ENCODE results near the gene TRH. TPM values are rescaled to one million over a fixed set of nuclear protein-coding genes. Genes with fewer than 3 reads are reported as not detected.

Gene TRH
- 0.74 and 5.3 TPM in 2 replicates for total RNA-seq (ENCODE audit: low replicate concordance)
- long read RNA-seq, partial matches to known transcripts: 0 of 1 reads
- long read RNA-seq, other reads (novel, unspliced or antisense): 0 of 1 reads

GRCh38 chr3:129974564-129974832 lies at the start of gene TRH:
Gene TRH, plus strand, starts transcription at chr3:129974720. Its CDS starts 1,097 bp downstream, at chr3:129975817.
- Mint-ChIP-seq H3K4me1 (ENCODE audit: unreplicated experiment) (peaks cover 21% of the 10 kb centered on the region), H3K36me3 (no peaks in the 10 kb centered on the region), H3K9me3 (no peaks in the 10 kb centered on the region), H3K27ac (peak within 1 kb of the TSS; percentile 47), H3K4me3 (peak within 1 kb of the TSS; percentile 82), H3K27me3 (peaks cover 81% of the 10 kb centered on the region)
- DNase-seq (ENCODE audit: extremely low spot score, unreplicated experiment): no peak
- no peak for TF ChIP-seq CTCF (conservative IDR thresholded peaks at IDR 0.05)

- DNase-seq (ENCODE audit: extremely low spot score, unreplicated experiment): no peak
- Mint-ChIP-seq H3K27me3 (no peaks in the 10 kb centered on the region), H3K9me3 (peaks cover 6% of the 10 kb centered on the region), H3K4me3 (no peak overlapping the region), H3K27ac (no peak overlapping the region), H3K4me1 (ENCODE audit: unreplicated experiment) (no peaks in the 10 kb centered on the region), H3K36me3 (peaks cover 3% of the 10 kb centered on the region)
- no peak for TF ChIP-seq CTCF (conservative IDR thresholded peaks at IDR 0.05)
These were observed 47.4 kb upstream of the TRH start for GRCh38 chr3:129927072-129927471.

- DNase-seq (ENCODE audit: extremely low spot score, unreplicated experiment): no peak
- peaks cover 3% of the 10 kb centered on the region for H3K36me3 Mint-ChIP-seq
- TF ChIP-seq CTCF (conservative IDR thresholded peaks at IDR 0.05): no peak
These were observed 45.1 kb upstream of the TRH start for GRCh38 chr3:129929383-129929782.

GRCh38 chr3:129933471-129933870 lies 41.0 kb upstream of the TRH start:
- peaks cover 3% of the 10 kb centered on the region for H3K36me3 Mint-ChIP-seq
- H3K27ac Mint-ChIP-seq: no peak overlapping the region
- no peaks in the 10 kb centered on the region for H3K27me3 Mint-ChIP-seq
- no peak overlapping the region for H3K4me3 Mint-ChIP-seq
- no peak for DNase-seq (ENCODE audit: extremely low spot score, unreplicated experiment)
- TF ChIP-seq CTCF (conservative IDR thresholded peaks at IDR 0.05): no peak
- peaks cover 6% of the 10 kb centered on the region for H3K9me3 Mint-ChIP-seq
- peaks cover 8% of the 10 kb centered on the region for H3K4me1 Mint-ChIP-seq (ENCODE audit: unreplicated experiment)

More at GRCh38 chr3:129929383-129929782, 45.1 kb upstream of the TRH start:
- Mint-ChIP-seq H3K27ac (no peak overlapping the region), H3K9me3 (peaks cover 6% of the 10 kb centered on the region), H3K27me3 (no peaks in the 10 kb centered on the region), H3K4me1 (ENCODE audit: unreplicated experiment) (peaks cover 3% of the 10 kb centered on the region), H3K4me3 (no peak overlapping the region)

GRCh38 chr3:129934234-129935123 lies 40.0 kb upstream of the TRH start:
- DNase-seq (ENCODE audit: extremely low spot score, unreplicated experiment): no peak
- Mint-ChIP-seq H3K4me3 (peak overlapping the region; percentile 58), H3K4me1 (ENCODE audit: unreplicated experiment) (peaks cover 8% of the 10 kb centered on the region), H3K27ac (no peak overlapping the region), H3K36me3 (peaks cover 3% of the 10 kb centered on the region), H3K27me3 (no peaks in the 10 kb centered on the region), H3K9me3 (peaks cover 3% of the 10 kb centered on the region)
- peak; percentile 97 for TF ChIP-seq CTCF (conservative IDR thresholded peaks at IDR 0.05)

All from type B pancreatic cell (in vitro differentiated cells).